ENCODE results near the gene MICALL1. TPM values are rescaled to one million over a fixed set of nuclear protein-coding genes. Genes with fewer than 3 reads are reported as not detected.

The MICALL1 gene
- total and polyA plus RNA-seq, 2 donors from 2014 or later, result 9.6 to 30.9 TPM

DNA sequence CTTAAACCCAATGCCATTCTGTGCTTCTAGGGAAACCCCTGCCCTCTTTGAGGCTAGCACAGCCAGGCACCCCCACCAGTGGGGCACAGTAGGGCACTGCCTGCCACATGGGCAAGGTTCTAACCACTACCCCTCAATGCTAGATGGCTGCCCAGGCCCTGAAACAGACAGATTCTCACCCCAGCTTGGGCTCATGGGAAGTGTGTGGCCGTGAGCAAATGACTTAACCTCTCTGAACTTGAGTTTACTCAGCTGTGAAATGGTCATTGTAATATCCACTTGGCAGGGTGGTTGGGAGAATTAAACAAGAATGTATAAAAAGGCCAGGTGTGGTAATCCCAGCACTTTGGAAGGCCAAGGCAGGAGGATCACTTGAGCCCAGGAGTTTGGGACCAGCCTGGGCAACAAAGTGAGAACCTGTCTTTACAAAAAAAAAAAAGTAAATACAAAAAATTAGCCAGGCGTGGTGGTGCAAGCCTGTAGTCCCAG lies 24.9 kb downstream of the MICALL1 start:
- intact Hi-C loops (cut with DNase I), result no loop called here
- Histone ChIP-seq H3K27me3 (ENCODE audit: control insufficient read depth, insufficient read depth, low read length) (no peaks in the 10 kb centered on the region), H3K27ac (ENCODE audit: low read depth in 2 of 2, low read length in 2 of 2) (no peak overlapping the region), H3K9ac (ENCODE audit: low read length in 3 of 3) (no peak overlapping the region), H3K36me3 (ENCODE audit: control insufficient read depth in 2 of 3, insufficient read depth in 3 of 3, low read length in 3 of 3) (peaks cover 3 to 12% (median 7%) of the 10 kb centered on the region in 3 donors), H3K4me3 (ENCODE audit: low read length in 3 of 3) (no peak overlapping the region), H3K9me3 (ENCODE audit: control insufficient read depth in 2 of 3, insufficient read depth in 1 of 3, low read length in 3 of 3) (no peaks in the 10 kb centered on the region), H3K4me1 (ENCODE audit: control insufficient read depth in 2 of 3, insufficient read depth in 2 of 3, low read depth in 1 of 3, low read length in 3 of 3) (peaks cover 0 to 12% (median 12%) of the 10 kb centered on the region in 3 donors)
- FAIRE-seq, result no peak
- TF ChIP-seq, protein P1, sequence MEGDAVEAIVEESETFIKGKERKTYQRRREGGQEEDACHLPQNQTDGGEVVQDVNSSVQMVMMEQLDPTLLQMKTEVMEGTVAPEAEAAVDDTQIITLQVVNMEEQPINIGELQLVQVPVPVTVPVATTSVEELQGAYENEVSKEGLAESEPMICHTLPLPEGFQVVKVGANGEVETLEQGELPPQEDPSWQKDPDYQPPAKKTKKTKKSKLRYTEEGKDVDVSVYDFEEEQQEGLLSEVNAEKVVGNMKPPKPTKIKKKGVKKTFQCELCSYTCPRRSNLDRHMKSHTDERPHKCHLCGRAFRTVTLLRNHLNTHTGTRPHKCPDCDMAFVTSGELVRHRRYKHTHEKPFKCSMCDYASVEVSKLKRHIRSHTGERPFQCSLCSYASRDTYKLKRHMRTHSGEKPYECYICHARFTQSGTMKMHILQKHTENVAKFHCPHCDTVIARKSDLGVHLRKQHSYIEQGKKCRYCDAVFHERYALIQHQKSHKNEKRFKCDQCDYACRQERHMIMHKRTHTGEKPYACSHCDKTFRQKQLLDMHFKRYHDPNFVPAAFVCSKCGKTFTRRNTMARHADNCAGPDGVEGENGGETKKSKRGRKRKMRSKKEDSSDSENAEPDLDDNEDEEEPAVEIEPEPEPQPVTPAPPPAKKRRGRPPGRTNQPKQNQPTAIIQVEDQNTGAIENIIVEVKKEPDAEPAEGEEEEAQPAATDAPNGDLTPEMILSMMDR (IDR thresholded peaks at IDR 0.05; ENCODE audit: borderline replicate concordance, extremely low read depth, insufficient read depth), result no peak
- DNase-seq, result no peak

DNA sequence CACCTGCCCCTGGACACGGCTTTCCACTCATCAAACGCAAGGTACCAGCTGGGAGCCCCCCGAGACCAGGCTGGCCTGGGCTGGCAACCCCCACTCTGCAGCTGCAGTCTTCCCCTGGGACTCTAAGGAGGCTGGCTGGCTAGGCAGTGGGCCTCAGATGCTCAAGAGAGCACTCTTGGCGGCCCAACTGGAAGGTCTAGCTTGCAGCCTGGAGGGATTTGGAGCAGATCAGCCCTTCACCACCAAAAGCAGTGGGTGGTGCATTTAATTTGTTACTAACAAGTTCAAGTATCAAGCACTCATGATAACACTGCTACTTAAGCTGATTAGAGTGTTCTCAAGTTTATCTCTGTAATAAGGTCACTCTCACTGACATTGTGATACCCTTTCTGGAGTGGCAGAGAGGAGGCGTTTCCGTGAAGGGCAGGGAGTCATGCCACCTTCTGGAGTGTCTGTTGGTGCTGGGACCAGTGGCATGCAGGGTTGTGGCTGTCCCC lies 25.8 kb downstream of the MICALL1 start:
- H3K9me3 ChIP-seq (ENCODE audit: control insufficient read depth in 2 of 3, insufficient read depth in 1 of 3, low read length in 3 of 3), result no peaks in the 10 kb centered on the region
- H3K9ac ChIP-seq (ENCODE audit: low read length in 3 of 3), result no peak overlapping the region
- FAIRE-seq (no peak), DNase-seq (peak in 1 of 5 donors; percentile 72)
- peaks cover 0 to 12% (median 12%) of the 10 kb centered on the region in 3 donors for H3K4me1 ChIP-seq (ENCODE audit: control insufficient read depth in 2 of 3, insufficient read depth in 2 of 3, low read depth in 1 of 3, low read length in 3 of 3)
- H3K27me3 ChIP-seq (ENCODE audit: control insufficient read depth, insufficient read depth, low read length), result no peaks in the 10 kb centered on the region
- no peak overlapping the region for H3K4me3 ChIP-seq (ENCODE audit: low read length in 3 of 3)
- TF ChIP-seq, protein P1 (IDR thresholded peaks at IDR 0.05; ENCODE audit: borderline replicate concordance, extremely low read depth, insufficient read depth), result no peak
- intact Hi-C loops (cut with DNase I), result no loop called here
- H3K36me3 ChIP-seq (ENCODE audit: control insufficient read depth in 2 of 3, insufficient read depth in 3 of 3, low read length in 3 of 3), result peaks cover 0 to 5% (median under 1%) of the 10 kb centered on the region in 3 donors
- no peak overlapping the region for H3K27ac ChIP-seq (ENCODE audit: low read depth in 2 of 2, low read length in 2 of 2)

DNA sequence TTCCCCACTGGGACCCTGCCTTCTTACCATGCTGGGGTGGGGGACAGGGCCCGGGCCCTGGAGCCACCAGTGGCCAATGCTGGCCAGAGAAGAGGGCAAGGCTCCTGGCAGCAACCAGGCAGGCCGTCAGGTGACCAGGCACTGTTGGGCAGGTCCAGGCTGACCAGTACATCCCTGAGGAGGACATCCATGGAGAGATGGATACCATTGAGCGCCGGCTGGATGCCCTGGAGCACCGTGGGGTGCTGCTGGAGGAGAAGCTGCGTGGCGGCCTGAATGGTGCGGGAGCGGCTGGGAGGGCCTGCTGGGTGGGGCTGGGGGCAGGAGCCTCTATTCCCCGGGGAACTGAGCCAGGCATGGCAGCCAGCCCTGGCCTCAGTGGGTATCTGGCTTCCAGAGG lies 26.3 kb downstream of the MICALL1 start:
- peaks cover 0 to 12% (median 12%) of the 10 kb centered on the region in 3 donors for H3K4me1 ChIP-seq (ENCODE audit: control insufficient read depth in 2 of 3, insufficient read depth in 2 of 3, low read depth in 1 of 3, low read length in 3 of 3)
- no peak overlapping the region for H3K4me3 ChIP-seq (ENCODE audit: low read length in 3 of 3)
- no peaks in the 10 kb centered on the region for H3K9me3 ChIP-seq (ENCODE audit: control insufficient read depth in 2 of 3, insufficient read depth in 1 of 3, low read length in 3 of 3)
- peaks cover 0 to 5% (median 2%) of the 10 kb centered on the region in 3 donors for H3K36me3 ChIP-seq (ENCODE audit: control insufficient read depth in 2 of 3, insufficient read depth in 3 of 3, low read length in 3 of 3)
- H3K27me3 ChIP-seq (ENCODE audit: control insufficient read depth, insufficient read depth, low read length), result no peaks in the 10 kb centered on the region
- H3K27ac ChIP-seq (ENCODE audit: low read depth in 2 of 2, low read length in 2 of 2), result no peak overlapping the region
- intact Hi-C loops (cut with DNase I), result no loop called here
- no peak overlapping the region for H3K9ac ChIP-seq (ENCODE audit: low read length in 3 of 3)
- no peak for DNase-seq
- no peak for FAIRE-seq
- TF ChIP-seq, protein P1 (IDR thresholded peaks at IDR 0.05; ENCODE audit: borderline replicate concordance, extremely low read depth, insufficient read depth), result no peak

All from kidney (tissue), 14 donors.